PFSK-1 (cell line): ENCODE measurements around the gene PLA2G4B.

ENCODE experiments used
- FOXP2 ChIP-seq: optimal IDR thresholded peaks from 2 replicates; pipeline ENCODE3; 2011; ENCODE audit warnings: borderline replicate concordance, control low read depth, inconsistent platforms; ENCODE audit not compliant: insufficient read depth; ENCODE audit errors: extremely low read length, extremely low read depth
- POLR2AphosphoS5 ChIP-seq: IDR thresholded peaks from 2 replicates; pipeline ENCODE4 v1.6.1; 2012; ENCODE audit warnings: low read depth, mild to moderate bottlenecking, control low read depth, low read length, moderate library complexity
- SIN3A ChIP-seq: IDR thresholded peaks from 2 replicates; pipeline ENCODE4 v1.6.1; 2012; ENCODE audit warnings: mild to moderate bottlenecking, low read length, moderate library complexity, borderline replicate concordance; ENCODE audit not compliant: insufficient read depth
- TAF1 ChIP-seq: IDR thresholded peaks from 2 replicates; pipeline ENCODE4 v1.6.1; 2012; ENCODE audit warnings: low read length, control low read depth, borderline replicate concordance; ENCODE audit not compliant: insufficient read depth
- TF ChIP-seq, protein P1 (sequence below), 2 experiments: IDR thresholded peaks; 2 replicates each; pipeline versions ENCODE4 v1.6.1 to v1.8.0; 2011 to 2012; ENCODE audit warnings: low read depth in 2 of 2, low read length in 2 of 2, control low read depth in 1 of 2, inconsistent platforms in 1 of 2, mild to moderate bottlenecking in 1 of 2, moderate library complexity in 1 of 2; ENCODE audit not compliant: insufficient read depth in 1 of 2

PLA2G4B gene

DNA sequence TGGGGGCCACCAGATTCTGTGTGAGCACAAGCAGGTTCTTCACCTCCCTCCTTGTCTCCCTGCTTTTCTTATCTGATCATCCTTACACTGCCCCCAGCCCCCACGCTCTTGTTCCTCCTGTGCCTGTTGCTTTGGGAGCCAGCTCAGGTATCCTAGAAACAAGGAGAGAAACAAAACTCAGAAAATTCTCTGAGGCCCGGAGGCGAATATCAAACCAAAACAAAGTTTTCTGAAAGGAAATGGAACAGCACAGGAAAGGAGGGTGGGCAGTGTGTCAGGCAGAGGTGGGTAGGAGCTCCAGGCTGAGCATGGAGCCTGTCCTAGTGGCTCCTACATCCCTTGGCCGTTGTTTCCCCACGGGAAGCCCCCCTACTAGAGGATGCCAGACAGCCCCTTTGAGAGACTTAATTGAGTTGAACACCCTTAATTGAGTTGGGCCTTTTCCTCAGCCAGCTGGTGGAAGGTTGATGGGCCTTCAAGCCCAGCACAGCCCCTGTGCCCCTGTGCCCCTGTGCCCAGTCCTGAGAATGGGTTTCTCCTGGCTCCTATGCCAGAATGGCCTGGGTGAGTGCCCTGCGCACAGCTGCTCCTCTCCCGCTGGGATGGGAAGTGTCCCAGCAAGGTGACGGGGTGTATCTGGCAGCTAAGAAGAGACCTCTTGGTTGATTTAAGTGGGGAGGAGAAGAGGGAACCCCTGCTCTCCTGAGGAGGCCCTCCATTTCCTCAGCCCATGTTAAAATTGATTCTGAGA lies 33.6 kb upstream of the PLA2G4B start:
- TF ChIP-seq, protein P1, sequence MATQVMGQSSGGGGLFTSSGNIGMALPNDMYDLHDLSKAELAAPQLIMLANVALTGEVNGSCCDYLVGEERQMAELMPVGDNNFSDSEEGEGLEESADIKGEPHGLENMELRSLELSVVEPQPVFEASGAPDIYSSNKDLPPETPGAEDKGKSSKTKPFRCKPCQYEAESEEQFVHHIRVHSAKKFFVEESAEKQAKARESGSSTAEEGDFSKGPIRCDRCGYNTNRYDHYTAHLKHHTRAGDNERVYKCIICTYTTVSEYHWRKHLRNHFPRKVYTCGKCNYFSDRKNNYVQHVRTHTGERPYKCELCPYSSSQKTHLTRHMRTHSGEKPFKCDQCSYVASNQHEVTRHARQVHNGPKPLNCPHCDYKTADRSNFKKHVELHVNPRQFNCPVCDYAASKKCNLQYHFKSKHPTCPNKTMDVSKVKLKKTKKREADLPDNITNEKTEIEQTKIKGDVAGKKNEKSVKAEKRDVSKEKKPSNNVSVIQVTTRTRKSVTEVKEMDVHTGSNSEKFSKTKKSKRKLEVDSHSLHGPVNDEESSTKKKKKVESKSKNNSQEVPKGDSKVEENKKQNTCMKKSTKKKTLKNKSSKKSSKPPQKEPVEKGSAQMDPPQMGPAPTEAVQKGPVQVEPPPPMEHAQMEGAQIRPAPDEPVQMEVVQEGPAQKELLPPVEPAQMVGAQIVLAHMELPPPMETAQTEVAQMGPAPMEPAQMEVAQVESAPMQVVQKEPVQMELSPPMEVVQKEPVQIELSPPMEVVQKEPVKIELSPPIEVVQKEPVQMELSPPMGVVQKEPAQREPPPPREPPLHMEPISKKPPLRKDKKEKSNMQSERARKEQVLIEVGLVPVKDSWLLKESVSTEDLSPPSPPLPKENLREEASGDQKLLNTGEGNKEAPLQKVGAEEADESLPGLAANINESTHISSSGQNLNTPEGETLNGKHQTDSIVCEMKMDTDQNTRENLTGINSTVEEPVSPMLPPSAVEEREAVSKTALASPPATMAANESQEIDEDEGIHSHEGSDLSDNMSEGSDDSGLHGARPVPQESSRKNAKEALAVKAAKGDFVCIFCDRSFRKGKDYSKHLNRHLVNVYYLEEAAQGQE (IDR thresholded peaks at IDR 0.05; ENCODE audit: insufficient read depth in 1 of 2, low read depth in 2 of 2, low read length in 2 of 2): no peak
- TF ChIP-seq SIN3A (no peak), POLR2AphosphoS5 (no peak)

DNA sequence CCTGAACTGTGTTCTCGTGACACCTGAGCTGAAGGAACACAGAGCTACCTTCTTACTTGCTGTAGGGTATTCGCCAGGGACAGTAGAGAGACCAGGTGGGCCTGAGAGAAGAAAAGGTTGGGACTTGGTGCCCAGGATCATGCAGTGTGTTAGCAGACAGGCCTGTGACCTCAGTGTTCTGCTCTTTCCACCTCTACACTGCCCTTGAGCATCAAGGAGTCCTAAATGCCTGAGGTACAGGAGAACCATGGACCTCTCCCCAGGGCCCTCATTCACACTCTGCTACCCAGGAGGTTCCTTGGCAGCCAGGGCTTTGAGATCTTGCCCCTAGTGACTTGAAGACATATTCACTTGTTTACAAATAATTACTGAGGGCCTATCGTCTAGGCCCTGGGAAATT lies 32.9 kb upstream of the PLA2G4B start:
- TF ChIP-seq, protein P1 (IDR thresholded peaks at IDR 0.05; ENCODE audit: insufficient read depth in 1 of 2, low read depth in 2 of 2, low read length in 2 of 2): no peak
- TF ChIP-seq SIN3A (no peak), TAF1 (no peak), FOXP2 (no peak), POLR2AphosphoS5 (no peak)

DNA sequence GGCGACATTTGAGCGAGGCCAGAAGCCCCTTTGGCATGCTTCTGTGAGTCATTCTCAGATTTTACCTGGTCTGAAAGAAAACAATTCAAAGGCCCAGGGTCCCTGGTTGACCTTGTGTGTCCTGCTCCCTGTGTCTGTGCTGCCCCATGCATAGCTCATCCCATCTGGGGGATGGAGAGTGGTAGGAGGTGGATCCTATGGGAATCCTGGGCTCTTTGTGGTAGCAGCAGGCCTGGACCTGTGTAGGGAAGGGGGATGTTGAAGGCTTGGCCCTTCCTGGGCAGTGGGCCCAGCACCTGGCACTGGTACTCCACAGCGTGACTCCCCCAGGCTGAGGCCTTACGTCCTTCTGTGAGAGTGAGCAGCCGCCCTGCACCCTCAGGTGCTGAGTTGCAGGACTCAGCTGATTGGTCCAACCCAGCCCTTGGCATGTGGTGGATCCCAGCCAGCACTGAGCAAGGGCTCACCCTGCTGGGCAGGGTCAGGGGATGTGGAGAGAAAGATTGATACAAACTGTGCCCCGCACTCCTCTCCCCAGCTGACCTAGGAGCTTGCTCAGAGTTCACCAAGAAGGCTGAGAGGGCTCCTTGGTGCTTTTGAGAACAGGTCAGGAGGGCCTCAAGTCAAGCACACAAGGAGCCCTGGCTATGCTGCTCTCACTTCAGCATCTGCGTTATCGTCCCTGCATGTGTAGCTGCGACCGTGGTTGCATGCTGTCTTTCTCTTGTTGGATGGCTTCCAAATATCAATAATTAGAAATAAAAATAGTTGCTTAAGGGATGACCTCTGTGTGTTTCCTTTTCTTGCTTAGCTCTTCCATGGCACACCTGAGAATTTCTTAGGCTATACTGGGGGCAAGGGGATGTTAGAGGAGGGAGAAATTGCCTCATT lies 32.1 kb upstream of the PLA2G4B start:
- TF ChIP-seq SIN3A: no peak
- no peak for TF ChIP-seq TAF1

DNA sequence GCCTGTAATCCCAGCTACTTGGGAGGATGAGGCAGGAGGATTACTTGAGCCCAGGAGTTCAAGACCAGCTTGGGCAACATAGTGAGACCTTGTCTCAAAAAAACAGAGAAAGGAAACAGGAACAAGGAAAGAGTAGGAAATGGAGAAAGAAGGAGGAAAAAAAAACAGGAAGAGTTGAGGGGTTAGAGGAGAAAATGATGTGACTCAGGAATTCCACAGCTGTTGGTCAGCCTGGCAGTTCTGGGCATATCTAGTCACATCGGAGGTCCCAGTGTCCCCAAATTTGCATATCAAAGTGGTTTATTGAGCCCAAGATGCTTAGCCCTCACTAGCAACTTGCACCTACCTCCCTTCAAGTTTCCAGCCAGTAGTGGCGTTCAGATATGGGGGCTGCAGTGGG lies 29.5 kb upstream of the PLA2G4B start:
- TF ChIP-seq FOXP2: no peak
- TF ChIP-seq TAF1: no peak
- TF ChIP-seq SIN3A: no peak
- TF ChIP-seq, protein P1 (IDR thresholded peaks at IDR 0.05; ENCODE audit: insufficient read depth in 1 of 2, low read depth in 2 of 2, low read length in 2 of 2): no peak
- no peak for TF ChIP-seq POLR2AphosphoS5

DNA sequence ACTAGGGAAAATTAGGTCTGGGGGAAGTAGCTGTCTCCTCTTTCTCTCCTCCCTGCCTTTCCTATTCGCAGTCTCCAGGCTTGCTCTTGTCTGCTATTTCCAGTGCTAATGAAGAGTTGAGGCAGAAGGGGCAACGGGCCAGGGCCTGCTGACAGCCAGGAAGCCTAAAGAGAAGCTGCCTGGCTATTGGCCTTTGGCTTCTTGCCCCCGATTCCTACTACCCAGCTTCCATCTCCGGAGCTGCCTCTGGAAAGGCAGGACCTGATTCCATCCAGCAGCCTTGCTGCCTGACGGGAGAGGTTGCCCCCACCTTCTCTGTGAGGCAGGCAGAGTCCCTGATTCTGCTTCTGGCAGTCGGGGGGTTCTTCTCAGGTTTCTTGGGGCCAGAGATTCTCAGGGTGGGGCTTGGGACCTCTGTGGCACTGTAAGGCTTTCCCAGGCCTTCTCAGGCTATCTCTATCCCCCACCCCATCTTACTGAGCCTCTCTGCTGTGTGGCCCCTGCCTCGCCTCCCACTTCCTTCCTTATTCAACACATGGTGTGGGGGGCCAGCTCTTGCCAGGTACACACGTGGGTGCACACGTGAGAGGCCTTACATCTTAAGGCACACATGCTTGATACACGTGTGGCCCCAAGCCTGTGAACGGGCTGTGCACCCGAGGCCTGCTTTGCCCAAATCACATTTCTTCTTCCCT lies 29.0 kb upstream of the PLA2G4B start:
- TF ChIP-seq, protein P1 (IDR thresholded peaks at IDR 0.05; ENCODE audit: insufficient read depth in 1 of 2, low read depth in 2 of 2, low read length in 2 of 2): no peak
- no peak for TF ChIP-seq SIN3A
- no peak for TF ChIP-seq POLR2AphosphoS5
- TF ChIP-seq TAF1: no peak
- TF ChIP-seq FOXP2: no peak
